Stimulated activated CD4-positive, alpha-beta T cell treated with anti-CD3 and anti-CD28 coated beads, Interleukin-15, amount 100 ng/mL, for 1 hour (primary cell): ENCODE results near the gene LRRN1.
"Not testable (repeated sequence)": the region's sequence is repeated elsewhere in the genome, so short reads cannot be mapped to it uniquely, and the experiment has no call there.

Experiments used
- DNase-seq, 2 donors: peaks; one replicate each; pipeline ENCODE4 v3.0.0-alpha.2; 2020; ENCODE audit warnings: low read depth in 1 of 2, low spot score in 1 of 2

LRRN1 gene

DNA sequence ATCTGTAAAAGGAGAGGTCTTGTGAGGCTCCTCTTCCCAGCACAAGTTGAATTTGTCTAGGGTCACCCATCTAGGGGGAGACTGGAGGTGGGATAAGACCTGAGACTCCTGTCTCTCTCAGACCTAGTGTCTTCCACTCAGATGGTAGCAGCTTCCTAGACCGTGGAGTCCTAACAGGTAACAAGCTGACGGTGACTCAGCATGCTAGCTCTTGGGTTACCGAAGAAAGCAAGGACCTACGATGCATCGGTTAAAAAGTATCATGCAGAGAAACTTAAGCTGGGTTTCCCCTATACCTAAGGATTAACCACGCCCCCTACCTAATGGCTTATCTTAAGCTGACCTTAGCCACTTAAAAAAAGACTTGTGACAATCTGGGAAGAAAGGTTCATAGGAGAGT, 7.6 kb downstream of the LRRN1 start:
- DNase-seq: no peak

DNA sequence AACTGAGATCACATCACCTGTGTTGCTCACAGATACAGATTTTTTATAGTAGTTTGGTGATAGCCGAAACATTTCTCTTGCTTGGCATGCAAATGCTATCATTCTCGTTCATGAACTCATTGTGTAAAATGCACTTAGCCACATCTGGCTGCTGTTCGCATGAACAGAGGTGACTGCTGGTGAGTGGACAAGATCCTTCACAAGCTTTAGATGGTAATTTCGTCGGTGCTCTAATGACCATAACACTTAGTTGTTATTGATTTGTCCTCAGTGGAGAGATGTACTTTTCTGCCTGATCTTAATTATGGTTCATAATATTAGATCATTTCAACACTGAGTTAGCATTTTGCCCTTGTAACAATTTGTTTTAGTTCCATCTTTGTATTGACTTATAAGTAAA, 13.8 kb downstream of the LRRN1 start:
- no peak for DNase-seq

- DNase-seq: no peak
These were observed 16.0 kb downstream of the LRRN1 start for GRCh38 chr3:3815206-3815605.

GRCh38 chr3:3816034-3816433, 16.8 kb downstream of the LRRN1 start:
- no peak for DNase-seq

- no peak for DNase-seq
These were observed 18.6 kb downstream of the LRRN1 start for GRCh38 chr3:3817865-3818264.

DNA sequence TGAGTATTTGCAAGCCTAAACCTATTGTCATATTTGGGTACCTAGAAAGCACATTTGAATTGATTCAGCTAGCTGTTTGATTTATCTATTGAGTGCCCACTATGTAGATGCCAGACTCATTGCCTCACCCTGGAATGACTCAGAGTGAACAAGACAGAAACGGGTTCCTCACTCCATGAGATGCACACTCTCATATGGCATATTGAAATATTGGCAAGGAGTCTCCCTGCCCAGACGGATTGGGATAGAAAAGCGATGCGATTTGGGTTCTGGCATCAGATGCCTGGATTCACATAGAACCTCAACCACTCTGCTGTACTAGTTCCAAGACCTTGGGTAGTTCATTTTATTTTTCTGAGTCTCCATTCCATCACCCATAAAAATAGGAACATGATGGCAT, 22.5 kb downstream of the LRRN1 start:
- no peak for DNase-seq

DNA sequence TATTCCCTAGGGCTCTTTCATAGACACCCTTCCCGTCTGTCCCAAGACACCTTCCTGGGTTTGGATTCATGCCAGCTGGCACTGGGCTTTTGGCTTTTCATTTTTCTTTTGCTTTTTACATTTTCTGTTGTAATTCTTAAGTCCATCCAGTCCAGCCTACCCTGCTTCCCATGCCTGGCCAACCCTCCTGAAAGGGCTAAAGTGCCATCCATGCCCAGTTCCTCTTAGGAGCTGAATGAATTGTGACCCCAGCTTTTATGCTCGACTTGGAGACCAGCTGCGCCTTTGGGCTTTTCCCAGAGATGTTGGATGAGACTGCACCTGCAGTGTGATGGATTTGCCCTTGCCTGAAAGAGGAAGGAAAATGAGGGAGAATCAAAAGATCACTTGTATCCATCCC, 25.8 kb downstream of the LRRN1 start:
- DNase-seq: no peak

GRCh38 chr3:3826521-3826920, 27.3 kb downstream of the LRRN1 start:
- no peak for DNase-seq

- DNase-seq: no peak
These were observed 27.9 kb downstream of the LRRN1 start for GRCh38 chr3:3827111-3827510.

GRCh38 chr3:3828417-3828816, 29.2 kb downstream of the LRRN1 start:
- DNase-seq: not testable (repeated sequence)

GRCh38 chr3:3836845-3837244, 37.6 kb downstream of the LRRN1 start:
- DNase-seq: no peak

DNA sequence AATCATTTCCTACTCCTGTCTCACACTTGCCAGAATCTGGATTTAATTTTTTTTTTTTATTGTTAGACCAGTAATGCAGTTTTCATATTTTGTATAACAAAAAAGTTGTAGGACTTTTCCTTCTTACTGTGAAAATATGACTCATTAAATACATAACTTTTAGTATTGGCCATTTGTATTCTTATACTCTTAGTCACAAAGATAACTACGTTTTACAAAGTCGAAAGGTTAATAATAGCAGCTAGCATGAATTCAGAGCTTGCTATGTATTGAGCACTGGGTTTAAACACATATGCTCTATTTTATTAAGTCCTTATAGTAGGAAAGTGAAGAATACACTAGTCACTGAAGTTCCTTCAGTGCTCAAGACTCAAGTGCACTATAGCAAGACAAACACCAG, 43.1 kb downstream of the LRRN1 start:
- no peak for DNase-seq

GRCh38 chr3:3847994-3848922, 49.0 kb downstream of the LRRN1 start:
- DNase-seq: no peak

- DNase-seq: no peak
These were observed 49.7 kb downstream of the LRRN1 start for GRCh38 chr3:3848923-3849275.

DNA sequence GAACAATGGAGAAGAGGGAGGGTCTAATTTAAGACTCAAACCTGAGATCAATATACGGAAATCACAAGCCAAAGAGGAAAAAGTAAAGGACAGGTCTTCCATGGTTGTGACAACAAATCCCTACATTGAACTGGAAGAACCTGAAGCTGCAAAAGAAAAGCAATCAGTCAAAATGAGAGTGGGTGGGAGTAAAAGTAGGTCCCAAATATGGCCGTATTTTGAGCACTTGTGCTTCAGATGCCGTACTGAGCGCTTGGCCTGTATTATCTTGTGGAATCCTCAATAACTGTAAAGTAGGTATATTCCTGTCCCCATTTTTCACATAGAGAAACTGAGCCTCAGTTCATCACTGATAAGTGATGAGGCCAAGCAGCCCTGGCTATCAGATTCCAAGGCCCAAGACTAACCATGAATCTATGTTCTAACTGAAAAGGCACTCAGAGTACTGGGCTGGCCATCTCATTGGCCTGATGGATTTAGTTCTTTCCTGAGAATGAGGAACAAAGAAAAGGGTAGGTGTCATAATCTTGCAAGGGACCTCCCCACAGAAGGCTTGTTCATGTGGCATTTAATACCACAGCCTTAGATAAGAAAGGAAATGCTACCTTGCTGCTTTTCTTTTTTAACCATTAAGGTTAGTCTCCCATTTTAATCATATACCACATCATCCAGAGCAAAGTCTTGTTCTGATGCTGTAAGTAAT, 52.5 kb downstream of the LRRN1 start:
- DNase-seq: no peak

DNA sequence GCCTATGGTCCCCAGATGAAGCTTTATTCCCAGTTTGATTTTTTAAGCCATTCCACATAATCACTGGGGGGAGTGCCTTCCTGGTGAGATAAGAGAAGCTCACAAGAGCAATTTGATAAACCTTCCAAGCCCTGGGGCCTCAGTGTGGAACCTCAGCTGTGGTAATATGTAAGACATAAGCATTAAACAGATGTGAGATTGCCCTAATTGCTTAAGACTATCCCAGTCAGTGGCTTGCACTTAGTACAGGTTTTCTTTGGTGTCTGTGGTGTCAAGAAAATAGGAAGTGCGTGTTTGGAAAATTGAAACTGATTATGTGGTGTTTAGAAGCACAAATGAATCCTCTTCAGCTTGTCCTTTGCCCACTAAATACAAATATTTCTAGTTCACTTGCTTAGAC, 54.3 kb downstream of the LRRN1 start:
- DNase-seq: no peak

DNA sequence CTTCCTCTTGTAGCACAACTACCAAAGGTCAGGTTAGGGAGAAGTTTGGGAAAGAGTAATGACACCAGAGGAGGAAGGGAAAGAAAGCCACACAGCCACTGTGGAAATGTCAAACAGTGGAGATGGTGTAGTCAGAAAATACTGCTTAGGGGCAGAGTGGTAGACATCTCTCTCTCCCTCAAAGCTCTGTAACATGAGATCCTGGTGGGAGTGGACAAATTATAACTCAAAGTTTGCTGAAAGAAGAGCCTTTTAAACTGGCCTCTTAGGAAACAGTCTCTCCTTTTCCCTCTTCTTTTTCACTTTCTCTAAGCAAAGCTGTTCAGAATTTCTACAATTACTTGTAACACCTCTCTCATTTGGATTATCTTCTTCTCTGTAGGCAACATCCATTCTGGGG, 55.8 kb downstream of the LRRN1 start:
- DNase-seq: no peak

DNA sequence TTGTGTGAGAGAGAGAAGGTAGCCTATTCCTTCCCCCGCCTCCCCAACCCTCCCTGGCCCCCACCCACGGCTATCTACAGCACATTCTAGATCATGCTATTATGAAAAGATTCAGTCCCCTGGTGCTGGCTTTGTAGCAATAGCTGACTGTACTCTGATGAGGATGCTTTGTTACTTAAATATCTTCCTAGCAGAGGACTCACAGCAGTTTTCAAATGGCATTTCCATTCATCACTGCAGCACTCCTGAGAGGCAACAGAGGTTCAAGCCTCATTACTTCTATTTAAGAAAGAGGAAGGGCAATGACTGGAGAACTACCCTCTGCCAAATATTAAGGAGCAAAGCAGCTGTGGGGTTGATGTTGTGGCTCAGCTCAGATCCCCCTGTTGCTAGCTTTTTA, 61.0 kb downstream of the LRRN1 start:
- no peak for DNase-seq

- DNase-seq: no peak
These were observed 63.3 kb downstream of the LRRN1 start for GRCh38 chr3:3862534-3862933.

GRCh38 chr3:3875491-3875890, 76.3 kb downstream of the LRRN1 start:
- no peak for DNase-seq

DNA sequence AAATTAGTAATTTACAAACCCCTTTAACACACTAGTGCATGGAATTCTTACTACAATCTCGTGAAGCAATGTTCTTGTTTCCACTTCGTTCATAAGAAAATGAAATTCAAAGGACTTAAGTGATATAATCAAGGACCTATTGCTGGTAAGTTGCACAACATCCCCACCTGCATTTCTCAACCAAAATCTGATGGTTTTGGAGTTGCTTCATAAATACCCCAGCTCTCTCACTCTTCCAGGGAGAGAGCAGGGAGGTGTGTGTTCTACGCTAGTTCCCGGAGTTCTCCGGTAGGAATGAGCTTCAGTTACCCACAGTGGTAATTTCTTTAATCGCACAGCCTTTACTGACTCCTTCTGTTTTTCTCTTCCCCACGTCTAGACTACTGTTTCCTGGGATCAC, 81.8 kb downstream of the LRRN1 start:
- DNase-seq: no peak

DNA sequence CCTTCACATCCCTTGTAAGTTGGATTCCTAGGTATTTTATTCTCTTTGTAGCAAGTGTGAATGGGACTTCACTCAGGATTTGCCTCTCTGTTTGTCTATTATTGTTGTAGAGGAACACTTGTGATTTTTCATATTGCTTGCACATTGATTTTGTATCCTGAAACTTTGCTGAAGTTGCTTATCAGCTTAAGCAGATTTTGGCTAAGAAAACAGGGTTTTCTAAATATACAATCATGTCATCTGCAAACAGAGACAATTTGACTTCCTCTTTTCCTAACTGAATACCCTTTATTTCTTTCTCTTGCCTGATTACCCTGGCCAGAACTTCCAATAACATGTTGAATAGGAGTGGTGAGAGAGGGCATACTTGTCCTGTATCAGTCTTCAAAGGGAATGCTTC, 88.1 kb downstream of the LRRN1 start:
- not testable (repeated sequence) for DNase-seq

DNA sequence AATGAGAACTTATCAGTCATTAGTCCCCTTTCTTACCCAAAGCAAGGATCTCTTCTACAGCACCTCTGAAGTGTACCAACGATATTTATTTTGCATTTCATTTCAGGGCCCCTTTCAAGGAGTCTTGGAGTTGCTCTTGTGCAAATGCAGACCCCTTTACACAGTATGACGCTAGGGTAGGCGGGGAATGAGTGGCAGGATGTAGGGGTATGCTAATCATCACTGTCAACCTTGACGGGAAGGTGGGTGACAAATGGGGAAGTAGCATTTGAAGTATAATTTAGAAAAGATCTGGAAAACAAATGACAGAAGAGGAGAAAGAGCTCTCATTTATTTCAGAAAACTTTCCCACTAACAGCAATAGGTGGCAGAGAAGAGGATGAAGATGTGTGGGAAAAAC, 94.4 kb downstream of the LRRN1 start:
- no peak for DNase-seq
